ENCODE results near the gene FBXO27.
A peak's percentile ranks its signal among the peaks of the same experiment; 100 is the strongest.
"Not testable (repeated sequence)": the region's sequence is repeated elsewhere in the genome, so short reads cannot be mapped to it uniquely, and the experiment has no call there.

The FBXO27 gene, protein sequence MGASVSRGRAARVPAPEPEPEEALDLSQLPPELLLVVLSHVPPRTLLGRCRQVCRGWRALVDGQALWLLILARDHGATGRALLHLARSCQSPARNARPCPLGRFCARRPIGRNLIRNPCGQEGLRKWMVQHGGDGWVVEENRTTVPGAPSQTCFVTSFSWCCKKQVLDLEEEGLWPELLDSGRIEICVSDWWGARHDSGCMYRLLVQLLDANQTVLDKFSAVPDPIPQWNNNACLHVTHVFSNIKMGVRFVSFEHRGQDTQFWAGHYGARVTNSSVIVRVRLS

DNA sequence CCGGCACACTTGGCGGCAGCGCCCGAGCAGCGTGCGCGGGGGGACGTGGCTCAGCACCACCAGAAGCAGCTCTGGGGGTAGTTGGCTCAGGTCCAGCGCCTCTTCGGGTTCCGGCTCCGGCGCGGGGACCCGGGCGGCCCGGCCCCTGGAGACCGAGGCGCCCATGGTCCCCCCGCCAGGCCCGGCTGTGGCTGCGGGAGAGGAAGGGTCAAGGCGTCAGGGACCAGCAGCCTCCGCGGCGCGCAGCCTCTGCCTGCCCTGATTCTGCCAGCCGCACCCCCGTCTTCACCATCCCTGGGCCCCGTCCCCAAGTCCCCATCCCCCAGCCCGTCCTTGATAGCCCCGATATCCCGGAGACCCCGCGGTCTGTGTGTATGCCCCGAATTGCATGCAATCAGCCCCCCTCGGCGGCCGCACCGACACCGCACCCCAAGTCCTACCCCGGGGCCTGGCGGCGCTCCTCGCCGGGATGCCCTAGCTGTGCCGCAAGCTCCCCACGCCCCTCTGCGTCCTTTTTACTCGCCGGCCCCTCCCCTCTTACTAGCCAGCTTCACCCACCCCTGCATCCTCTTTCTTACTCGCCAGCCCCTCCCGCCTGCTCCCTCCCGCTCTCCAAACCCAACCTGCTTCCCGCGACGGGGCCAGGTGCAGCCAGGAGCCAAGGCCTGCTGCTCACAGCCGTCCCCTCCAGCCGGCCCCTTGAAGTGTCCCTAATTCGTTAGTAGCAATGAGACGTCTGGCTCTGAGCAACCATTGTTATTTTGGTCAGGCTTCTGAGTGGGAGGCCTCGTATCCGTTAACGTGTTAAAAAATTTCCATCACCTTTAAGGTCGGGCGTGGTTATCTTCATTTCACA is at the start of gene FBXO27:
FBXO27 (minus strand) TSS at position 487 of the 856 bp plus-strand sequence; CDS start at position 165, 322 bp downstream.
- Histone ChIP-seq H3K9ac (ENCODE audit: insufficient read length) (no peak within 1 kb of the TSS), H3K9me3 (ENCODE audit: low read depth, low read length) (no peaks in the 10 kb centered on the region), H3K27ac (no peak within 1 kb of the TSS), H3K4me3 (peak within 1 kb of the TSS; percentile 76), H3K36me3 (ENCODE audit: insufficient read depth, low read length) (no peaks in the 10 kb centered on the region)
- no peak for TF ChIP-seq POLR2AphosphoS5 (IDR thresholded peaks at IDR 0.05; ENCODE audit: borderline replicate concordance, low read depth, low read length)
- no peak for TF ChIP-seq EZH2 (IDR thresholded peaks at IDR 0.05)
- TF ChIP-seq FOXP2 (optimal IDR thresholded peaks at IDR 0.05; ENCODE audit: control extremely low read depth, extremely low read length, insufficient read depth), result no peak
- DNase-seq (ENCODE audit: low read depth, low spot score), result no peak

DNA sequence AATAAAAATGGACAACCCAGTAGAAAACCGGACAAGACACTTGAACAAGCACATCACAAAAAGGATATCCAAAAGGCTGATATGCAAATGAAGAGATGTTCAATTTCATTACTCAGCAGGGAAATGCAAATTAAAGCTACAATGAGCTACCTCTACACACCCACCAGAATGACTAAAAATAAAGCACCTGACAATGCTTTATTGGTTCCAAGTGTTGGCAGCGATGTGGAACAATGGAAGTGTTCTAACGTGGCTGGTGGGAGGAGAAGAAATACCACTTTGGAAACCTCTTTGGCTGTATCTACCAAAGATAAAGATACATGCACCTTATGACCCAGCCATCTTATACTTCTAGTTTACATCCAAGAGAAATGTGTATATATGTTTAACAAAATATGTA is 48.1 kb upstream of the FBXO27 start:
- H3K9ac ChIP-seq (ENCODE audit: insufficient read length), result no peak overlapping the region
- no peak overlapping the region for H3K4me3 ChIP-seq
- H3K9me3 ChIP-seq (ENCODE audit: low read depth, low read length), result no peaks in the 10 kb centered on the region
- no peaks in the 10 kb centered on the region for H3K36me3 ChIP-seq (ENCODE audit: insufficient read depth, low read length)
- no peak for TF ChIP-seq FOXP2 (optimal IDR thresholded peaks at IDR 0.05; ENCODE audit: control extremely low read depth, extremely low read length, insufficient read depth)
- no peak for TF ChIP-seq POLR2AphosphoS5 (IDR thresholded peaks at IDR 0.05; ENCODE audit: borderline replicate concordance, low read depth, low read length)
- TF ChIP-seq EZH2 (IDR thresholded peaks at IDR 0.05), result no peak
- H3K27ac ChIP-seq, result no peak overlapping the region
- DNase-seq (ENCODE audit: low read depth, low spot score), result no peak

DNA sequence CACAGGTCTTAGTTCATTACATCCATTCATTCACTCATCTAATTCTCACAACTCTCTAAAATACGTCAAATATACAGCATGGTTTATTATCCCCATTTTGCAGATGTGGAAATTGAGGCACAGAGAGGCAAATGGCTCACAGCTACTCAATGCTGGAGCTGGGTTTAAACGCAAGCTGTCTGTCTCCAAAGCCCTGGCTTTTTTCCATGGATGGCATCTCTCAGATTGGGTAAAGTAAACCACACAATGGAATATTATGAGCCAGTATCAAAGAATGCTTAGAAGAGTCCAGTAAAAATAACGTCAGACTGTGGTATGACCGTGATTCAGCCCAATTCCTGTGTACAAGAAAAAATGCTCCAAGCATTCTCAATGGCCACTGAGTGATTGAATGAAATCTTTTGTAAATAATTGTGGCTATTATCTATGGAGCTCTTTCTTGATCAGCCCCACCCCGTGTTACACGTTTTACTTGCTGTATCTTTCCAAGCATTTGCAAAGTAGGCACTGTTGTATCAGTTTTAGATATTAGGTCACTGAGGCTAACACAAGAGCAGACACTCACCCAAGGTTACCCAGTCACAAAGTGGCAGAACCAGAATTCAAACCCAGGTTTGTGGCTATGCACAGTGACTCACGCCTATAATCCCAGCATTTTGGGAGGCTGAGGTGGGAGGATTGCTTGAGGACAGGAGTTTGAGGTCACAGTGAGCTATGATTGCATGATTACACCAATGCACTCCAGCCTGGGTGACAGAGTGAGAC is 46.3 kb upstream of the FBXO27 start:
- no peak overlapping the region for H3K9ac ChIP-seq (ENCODE audit: insufficient read length)
- DNase-seq (ENCODE audit: low read depth, low spot score), result no peak
- H3K4me3 ChIP-seq, result no peak overlapping the region
- no peaks in the 10 kb centered on the region for H3K9me3 ChIP-seq (ENCODE audit: low read depth, low read length)
- H3K36me3 ChIP-seq (ENCODE audit: insufficient read depth, low read length), result no peaks in the 10 kb centered on the region
- no peak overlapping the region for H3K27ac ChIP-seq
- TF ChIP-seq EZH2 (IDR thresholded peaks at IDR 0.05) (no peak), POLR2AphosphoS5 (IDR thresholded peaks at IDR 0.05; ENCODE audit: borderline replicate concordance, low read depth, low read length) (no peak), FOXP2 (optimal IDR thresholded peaks at IDR 0.05; ENCODE audit: control extremely low read depth, extremely low read length, insufficient read depth) (no peak)

DNA sequence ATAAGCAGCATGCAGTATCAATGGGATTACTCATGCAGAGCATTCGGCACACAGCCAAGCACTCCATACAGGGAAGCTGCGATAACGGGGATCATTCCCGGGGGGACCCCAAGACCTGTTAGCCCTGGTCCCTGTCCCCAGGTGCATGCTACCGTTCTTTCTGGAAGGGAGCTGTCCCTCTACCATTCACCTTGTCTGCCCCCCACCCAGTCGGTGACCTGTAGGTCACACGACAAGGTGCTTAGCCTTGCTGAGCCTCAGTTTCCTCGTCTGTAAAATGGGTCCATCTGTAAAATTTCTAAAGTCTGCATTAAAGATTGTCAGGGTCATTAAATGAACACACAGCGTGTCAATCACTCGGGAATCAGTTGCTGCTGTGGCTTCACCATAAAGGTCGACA is 45.0 kb upstream of the FBXO27 start:
- Histone ChIP-seq H3K27ac (no peak overlapping the region), H3K9me3 (ENCODE audit: low read depth, low read length) (no peaks in the 10 kb centered on the region), H3K4me3 (no peak overlapping the region), H3K9ac (ENCODE audit: insufficient read length) (no peak overlapping the region), H3K36me3 (ENCODE audit: insufficient read depth, low read length) (no peaks in the 10 kb centered on the region)
- no peak for DNase-seq (ENCODE audit: low read depth, low spot score)
- TF ChIP-seq POLR2AphosphoS5 (IDR thresholded peaks at IDR 0.05; ENCODE audit: borderline replicate concordance, low read depth, low read length) (no peak), EZH2 (IDR thresholded peaks at IDR 0.05) (no peak), FOXP2 (optimal IDR thresholded peaks at IDR 0.05; ENCODE audit: control extremely low read depth, extremely low read length, insufficient read depth) (no peak)

DNA sequence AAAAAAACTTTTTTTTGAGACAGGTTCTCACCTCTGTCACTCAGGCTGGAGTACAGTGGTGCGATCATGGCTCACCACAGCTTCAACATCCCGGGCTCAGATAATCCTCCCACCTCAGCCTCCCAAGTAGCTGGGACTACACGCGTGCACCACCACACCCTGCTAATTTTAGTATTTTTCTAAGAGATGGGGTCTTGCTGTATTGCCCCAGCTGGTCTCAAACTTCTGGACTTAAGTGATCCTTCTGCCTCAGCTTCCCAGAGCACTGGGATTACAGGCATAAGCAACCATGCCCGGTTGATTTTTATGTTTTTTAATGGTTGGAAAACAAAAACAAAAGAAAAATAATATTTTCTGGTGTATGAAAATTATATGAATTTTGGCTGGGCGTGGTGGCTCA is 42.6 kb upstream of the FBXO27 start:
- no peaks in the 10 kb centered on the region for H3K9me3 ChIP-seq (ENCODE audit: low read depth, low read length)
- no peak for DNase-seq (ENCODE audit: low read depth, low spot score)
- no peak overlapping the region for H3K9ac ChIP-seq (ENCODE audit: insufficient read length)
- H3K36me3 ChIP-seq (ENCODE audit: insufficient read depth, low read length), result no peaks in the 10 kb centered on the region
- H3K27ac ChIP-seq, result no peak overlapping the region
- no peak overlapping the region for H3K4me3 ChIP-seq
- TF ChIP-seq FOXP2 (optimal IDR thresholded peaks at IDR 0.05; ENCODE audit: control extremely low read depth, extremely low read length, insufficient read depth), result no peak

DNA sequence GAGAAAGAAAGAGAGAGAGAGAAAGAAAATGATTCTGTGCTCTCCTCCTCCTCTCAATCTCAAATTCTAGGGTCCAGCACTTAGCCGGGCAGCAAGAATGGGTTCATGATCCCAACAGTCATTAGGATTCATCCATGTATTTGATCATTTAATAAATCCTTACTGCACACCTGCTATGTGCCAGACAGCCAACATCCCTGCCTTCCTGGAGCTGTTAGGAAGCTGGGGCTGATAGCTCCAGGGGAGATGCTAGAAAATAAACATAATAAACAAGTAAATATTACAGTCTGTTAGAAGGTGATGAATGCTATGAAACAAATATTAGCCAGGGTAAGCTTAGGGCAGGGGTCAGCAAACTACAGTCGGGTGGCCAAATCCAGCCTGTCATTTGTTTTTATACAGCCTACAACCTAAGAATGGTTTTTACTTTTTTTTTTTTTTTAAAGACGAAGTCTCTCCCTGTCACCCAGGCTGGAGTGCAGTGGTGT is 41.9 kb upstream of the FBXO27 start:
- Histone ChIP-seq H3K36me3 (ENCODE audit: insufficient read depth, low read length) (no peaks in the 10 kb centered on the region), H3K9ac (ENCODE audit: insufficient read length) (no peak overlapping the region), H3K9me3 (ENCODE audit: low read depth, low read length) (no peaks in the 10 kb centered on the region), H3K4me3 (no peak overlapping the region), H3K27ac (no peak overlapping the region)
- TF ChIP-seq EZH2 (IDR thresholded peaks at IDR 0.05), result no peak
- TF ChIP-seq FOXP2 (optimal IDR thresholded peaks at IDR 0.05; ENCODE audit: control extremely low read depth, extremely low read length, insufficient read depth), result no peak
- no peak for TF ChIP-seq POLR2AphosphoS5 (IDR thresholded peaks at IDR 0.05; ENCODE audit: borderline replicate concordance, low read depth, low read length)
- no peak for DNase-seq (ENCODE audit: low read depth, low spot score)

DNA sequence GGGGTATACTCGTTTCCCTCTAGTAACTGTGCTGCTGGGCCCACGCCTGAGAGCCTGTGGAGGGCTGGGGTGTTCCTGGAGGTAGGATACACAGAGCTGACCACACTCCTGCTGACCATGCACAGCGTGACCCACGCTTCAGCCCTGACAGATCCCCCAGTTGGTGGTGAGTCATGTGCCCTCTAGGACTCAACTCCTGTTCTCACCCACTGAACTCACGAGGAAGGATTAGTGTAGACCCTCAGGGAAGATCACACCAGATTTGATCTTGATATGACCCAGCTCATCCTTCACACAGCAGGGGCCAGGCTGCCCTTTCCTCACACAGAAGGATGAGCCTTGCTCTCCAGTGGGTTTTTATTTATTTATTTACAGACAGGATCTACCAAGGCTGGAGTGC is 38.5 kb upstream of the FBXO27 start:
- no peak for TF ChIP-seq POLR2AphosphoS5 (IDR thresholded peaks at IDR 0.05; ENCODE audit: borderline replicate concordance, low read depth, low read length)
- TF ChIP-seq EZH2 (IDR thresholded peaks at IDR 0.05), result no peak
- TF ChIP-seq FOXP2 (optimal IDR thresholded peaks at IDR 0.05; ENCODE audit: control extremely low read depth, extremely low read length, insufficient read depth), result no peak
- Histone ChIP-seq H3K4me3 (no peak overlapping the region), H3K27ac (no peak overlapping the region), H3K36me3 (ENCODE audit: insufficient read depth, low read length) (no peaks in the 10 kb centered on the region), H3K9ac (ENCODE audit: insufficient read length) (no peak overlapping the region), H3K9me3 (ENCODE audit: low read depth, low read length) (no peaks in the 10 kb centered on the region)
- DNase-seq (ENCODE audit: low read depth, low spot score), result no peak

DNA sequence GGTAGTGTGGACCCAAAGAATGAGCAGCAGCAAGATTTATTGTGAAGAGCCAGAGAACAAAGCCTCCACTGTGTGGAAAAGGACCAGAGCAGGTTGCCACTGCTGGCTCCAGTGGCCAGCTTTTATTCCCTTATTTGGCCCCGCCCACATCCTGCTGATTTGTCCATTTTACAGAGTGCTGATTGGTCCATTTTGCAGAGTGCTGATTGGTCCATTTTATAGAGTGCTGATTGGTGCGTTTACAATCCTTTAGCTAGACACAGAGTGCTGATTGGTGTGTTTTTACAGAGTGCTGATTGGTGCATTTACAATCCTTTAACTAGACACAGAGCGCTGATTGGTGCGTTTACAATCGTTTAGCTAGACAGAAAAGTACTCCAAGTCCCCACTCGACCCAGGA is 35.9 kb upstream of the FBXO27 start:
- not testable (repeated sequence) for DNase-seq (ENCODE audit: low read depth, low spot score); H3K4me3 ChIP-seq; H3K9ac ChIP-seq (ENCODE audit: insufficient read length); H3K36me3 ChIP-seq (ENCODE audit: insufficient read depth, low read length); H3K27ac ChIP-seq; H3K9me3 ChIP-seq (ENCODE audit: low read depth, low read length)
